ENCODE measurements around the gene AGAP3.

DNA sequence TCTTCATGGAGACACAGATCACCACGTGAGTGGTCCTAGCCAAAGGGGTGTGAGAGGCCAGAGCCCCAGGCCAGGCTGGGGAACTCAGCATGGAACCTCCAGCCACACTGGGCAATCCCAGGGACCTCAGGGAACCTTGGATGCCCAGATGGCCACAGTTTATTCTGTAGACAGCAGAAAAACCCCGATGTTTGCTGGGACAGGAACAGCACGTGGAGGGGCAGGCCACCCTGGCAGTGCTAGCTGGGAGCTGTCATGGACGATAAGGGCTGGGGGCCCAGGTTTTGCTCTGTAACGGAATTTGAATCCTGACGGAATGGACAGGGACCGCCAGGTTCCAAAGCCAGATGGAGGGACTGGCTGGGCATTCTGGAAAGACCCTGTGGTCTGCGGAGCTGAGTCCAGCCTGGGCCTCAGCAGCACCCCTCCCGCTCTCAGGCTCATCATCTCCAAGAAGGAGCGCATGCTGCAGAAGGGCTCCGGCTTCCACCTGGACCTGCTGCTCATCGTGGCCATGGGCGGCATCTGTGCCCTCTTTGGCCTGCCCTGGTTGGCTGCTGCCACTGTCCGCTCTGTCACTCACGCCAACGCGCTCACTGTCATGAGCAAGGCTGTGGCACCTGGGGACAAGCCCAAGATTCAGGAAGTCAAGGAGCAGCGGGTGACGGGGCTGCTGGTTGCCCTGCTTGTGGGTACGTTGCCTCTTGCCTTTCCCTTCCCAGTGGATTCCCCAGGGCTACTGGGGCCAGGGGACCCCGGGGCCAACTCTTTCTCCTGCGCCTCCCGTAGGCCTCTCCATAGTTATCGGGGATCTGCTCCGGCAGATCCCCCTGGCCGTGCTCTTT lies 11.2 kb upstream of the AGAP3 start:
- TF ChIP-seq EP300 (IDR thresholded peaks at IDR 0.05) = no peak
- TF ChIP-seq, protein P1, sequence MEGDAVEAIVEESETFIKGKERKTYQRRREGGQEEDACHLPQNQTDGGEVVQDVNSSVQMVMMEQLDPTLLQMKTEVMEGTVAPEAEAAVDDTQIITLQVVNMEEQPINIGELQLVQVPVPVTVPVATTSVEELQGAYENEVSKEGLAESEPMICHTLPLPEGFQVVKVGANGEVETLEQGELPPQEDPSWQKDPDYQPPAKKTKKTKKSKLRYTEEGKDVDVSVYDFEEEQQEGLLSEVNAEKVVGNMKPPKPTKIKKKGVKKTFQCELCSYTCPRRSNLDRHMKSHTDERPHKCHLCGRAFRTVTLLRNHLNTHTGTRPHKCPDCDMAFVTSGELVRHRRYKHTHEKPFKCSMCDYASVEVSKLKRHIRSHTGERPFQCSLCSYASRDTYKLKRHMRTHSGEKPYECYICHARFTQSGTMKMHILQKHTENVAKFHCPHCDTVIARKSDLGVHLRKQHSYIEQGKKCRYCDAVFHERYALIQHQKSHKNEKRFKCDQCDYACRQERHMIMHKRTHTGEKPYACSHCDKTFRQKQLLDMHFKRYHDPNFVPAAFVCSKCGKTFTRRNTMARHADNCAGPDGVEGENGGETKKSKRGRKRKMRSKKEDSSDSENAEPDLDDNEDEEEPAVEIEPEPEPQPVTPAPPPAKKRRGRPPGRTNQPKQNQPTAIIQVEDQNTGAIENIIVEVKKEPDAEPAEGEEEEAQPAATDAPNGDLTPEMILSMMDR (IDR thresholded peaks at IDR 0.05) = no peak
- TF ChIP-seq POLR2A (IDR thresholded peaks at IDR 0.05) = no peak
- TF ChIP-seq POLR2AphosphoS5 (IDR thresholded peaks at IDR 0.05) = peak in 1 of 4 donors; percentile 12
